ENCODE data around the gene DKC1. TPM values are rescaled to one million over a fixed set of nuclear protein-coding genes. Genes with fewer than 3 reads are reported as not detected.

DKC1 gene
- 17.5 TPM for total RNA-seq

DNA sequence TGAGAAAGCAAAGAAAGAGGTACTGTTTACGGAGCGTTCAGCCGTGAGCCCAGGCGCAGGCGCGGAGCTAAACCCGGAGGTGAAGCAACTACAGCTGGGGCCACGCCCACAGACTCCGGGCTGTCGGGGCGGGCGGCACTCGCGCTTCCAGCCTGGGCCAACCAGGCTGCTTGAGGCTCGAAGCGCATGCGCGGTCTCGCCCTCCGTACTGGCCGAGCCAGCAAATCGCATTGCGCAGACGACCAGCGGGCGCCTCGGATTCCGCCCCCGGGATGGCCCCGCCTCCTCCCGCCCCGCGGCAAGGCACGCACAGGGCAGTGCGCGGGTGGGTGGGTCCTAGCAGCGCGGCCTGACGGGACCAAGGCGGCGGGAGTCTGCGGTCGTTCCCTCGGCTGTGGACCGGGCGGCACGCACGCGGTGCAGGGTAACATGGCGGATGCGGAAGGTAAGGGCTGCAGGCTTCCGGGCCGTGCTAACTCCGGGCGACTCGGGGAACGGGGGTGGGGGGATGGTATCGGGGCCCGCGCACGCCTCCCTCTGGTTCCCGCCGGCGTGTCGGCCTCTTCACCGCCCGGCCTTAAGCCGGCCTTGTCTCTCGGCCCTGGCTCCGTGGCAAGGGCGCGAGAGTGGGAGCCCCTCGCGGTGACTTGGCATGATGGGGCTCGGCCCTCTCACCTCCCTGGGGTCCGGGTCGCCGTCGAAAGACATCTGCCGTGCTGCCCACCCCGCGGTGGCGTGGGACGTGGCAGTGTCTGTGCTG is at the start of gene DKC1:
Gene DKC1, plus strand, starts transcription at position 328 of the 760 bp plus-strand sequence. Its CDS starts 102 bp downstream, at position 430.
- DNase-seq (ENCODE audit: low spot score in 2 of 2) (peak; percentile 84 to 85), FAIRE-seq (no peak)

- peak; percentile 37 for FAIRE-seq
These were observed 47.7 kb upstream of the DKC1 start for GRCh38 chrX:154714925-154715324.

DNA sequence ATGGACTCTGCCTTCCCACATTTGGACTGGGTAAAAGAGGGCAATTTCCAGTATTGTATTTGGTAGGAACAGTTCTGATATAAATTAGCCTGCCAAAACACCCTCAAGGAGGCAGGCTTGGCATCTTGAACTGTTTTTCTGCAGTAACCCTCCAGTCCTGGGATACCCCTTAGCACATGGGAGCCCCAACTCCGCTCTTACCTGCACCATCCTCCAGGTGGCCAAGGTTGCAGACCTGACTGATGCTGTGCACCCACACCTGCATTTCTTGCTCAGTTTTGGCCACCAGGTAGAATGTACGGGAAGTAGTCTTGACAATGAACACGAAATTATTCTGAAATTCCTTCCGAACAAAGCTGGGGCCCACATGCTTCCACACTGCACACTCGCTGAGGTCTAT is 46.8 kb upstream of the DKC1 start:
- FAIRE-seq (no peak), DNase-seq (ENCODE audit: low spot score in 2 of 2) (no peak)

More at GRCh38 chrX:154714925-154715324, 47.7 kb upstream of the DKC1 start:
- peak; percentile 41 to 47 for DNase-seq (ENCODE audit: low spot score in 2 of 2)

DNA sequence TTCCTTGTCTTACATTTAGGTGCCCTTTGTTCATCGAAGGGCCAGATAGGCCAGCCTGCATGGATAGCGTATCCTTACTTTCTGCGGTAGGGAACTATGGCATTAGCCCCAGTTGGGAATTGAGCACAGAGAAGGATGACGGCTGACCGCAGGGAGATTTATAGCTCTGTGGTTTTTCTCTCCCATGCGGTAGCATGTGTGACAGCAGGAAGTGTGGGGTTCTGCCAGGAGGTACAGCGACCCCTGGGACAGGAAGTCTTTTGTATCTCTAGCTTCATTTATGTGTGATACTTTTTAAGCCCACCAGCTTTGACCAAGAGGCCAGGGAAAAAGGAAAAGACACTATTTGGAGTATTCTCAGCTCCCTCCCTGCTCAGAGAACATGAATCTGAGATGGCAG is 44.8 kb upstream of the DKC1 start:
- no peak for FAIRE-seq
- no peak for DNase-seq (ENCODE audit: low spot score in 2 of 2)

- DNase-seq (ENCODE audit: low spot score in 2 of 2) (no peak), FAIRE-seq (no peak)
These were observed 44.0 kb upstream of the DKC1 start for GRCh38 chrX:154718616-154719015.

GRCh38 chrX:154719132-154719675 is 43.5 kb upstream of the DKC1 start:
- FAIRE-seq (no peak), DNase-seq (ENCODE audit: low spot score in 2 of 2) (no peak)

DNA sequence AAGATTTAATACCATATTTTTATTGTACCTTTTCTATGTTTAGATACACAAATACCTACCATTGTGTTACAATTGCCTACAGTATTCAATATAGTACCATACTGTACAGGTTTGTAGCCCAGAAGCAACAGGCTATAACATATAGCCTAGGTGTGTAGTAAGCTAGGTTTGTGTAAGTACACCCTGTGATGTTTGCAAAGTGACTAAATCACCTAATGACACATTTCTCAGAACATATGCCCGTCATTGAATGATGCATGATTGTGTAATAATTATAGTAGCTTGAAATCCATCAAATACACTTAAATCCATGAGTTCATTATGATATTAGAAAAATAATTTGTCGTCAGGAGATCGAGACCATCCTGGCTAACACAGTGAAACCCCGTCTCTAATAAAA is 42.6 kb upstream of the DKC1 start:
- DNase-seq (ENCODE audit: low spot score in 2 of 2) (no peak), FAIRE-seq (no peak)

GRCh38 chrX:154721155-154721554 is 41.5 kb upstream of the DKC1 start:
- FAIRE-seq (no peak), DNase-seq (ENCODE audit: low spot score in 2 of 2) (no peak)

GRCh38 chrX:154724993-154725756 is 37.5 kb upstream of the DKC1 start:
- no peak for DNase-seq (ENCODE audit: low spot score in 2 of 2)
- no peak for FAIRE-seq

DNA sequence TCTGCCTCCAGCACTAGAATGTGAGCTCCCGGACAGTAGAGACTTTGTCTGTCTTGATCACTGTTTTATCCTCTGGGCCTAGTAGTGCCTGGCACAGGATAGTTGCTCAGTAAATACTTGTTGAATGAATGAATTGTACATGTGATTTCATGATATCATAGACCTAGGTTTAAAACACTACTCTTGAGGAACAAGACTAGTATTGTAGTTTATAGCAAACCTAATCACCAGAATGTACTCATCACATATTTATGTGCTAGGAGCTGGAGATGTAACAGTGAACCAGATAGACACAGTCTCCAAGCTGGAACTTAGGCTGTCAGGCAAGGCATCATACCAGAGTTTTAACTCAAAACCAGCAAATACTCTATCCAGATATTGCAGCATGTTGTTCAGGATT is 35.2 kb upstream of the DKC1 start:
- FAIRE-seq (no peak), DNase-seq (ENCODE audit: low spot score in 2 of 2) (no peak)

- DNase-seq (ENCODE audit: low spot score in 2 of 2) (no peak), FAIRE-seq (no peak)
These were observed 34.8 kb upstream of the DKC1 start for GRCh38 chrX:154727871-154728270.

DNA sequence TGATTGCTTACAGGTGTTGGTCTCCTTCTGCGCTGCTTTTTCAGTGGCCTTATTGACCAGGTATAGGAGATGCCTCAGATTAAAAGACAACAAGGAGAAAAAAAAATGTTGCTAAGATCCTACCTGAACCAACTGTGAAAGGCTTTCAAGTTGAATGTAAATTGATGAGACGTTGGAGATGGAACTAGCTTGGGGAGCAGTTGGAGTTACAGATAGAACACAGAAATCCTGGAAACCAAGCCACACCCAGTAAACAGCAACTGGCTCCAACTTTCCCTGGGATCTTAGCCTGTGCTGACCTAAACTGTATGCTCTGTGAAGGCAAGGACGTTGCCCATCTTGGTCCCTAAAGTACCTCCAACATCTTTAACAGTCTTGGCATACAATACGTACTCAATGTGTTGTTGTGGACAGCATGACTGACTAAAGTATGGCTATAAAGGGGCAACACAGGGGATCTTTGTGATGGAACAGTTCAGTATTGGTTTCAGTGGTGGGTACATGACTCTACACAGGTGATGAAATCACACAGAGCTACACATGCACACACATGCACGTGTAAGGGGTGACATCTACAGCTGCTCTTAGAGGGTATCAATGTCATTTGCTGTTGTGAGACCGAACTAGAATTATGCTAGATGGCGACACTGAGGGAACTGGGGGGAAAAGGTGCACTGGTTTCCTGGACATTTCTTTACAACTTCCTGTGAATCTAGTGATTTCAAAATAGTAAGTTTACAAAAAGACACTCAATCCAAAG is 34.1 kb upstream of the DKC1 start:
- FAIRE-seq = no peak

GRCh38 chrX:154729439-154729838 is 33.2 kb upstream of the DKC1 start:
- FAIRE-seq = no peak
- no peak for DNase-seq (ENCODE audit: low spot score in 2 of 2)

More for the DNA sequence above, 34.1 kb upstream of the DKC1 start:
- DNase-seq (ENCODE audit: low spot score in 2 of 2) = no peak

GRCh38 chrX:154730253-154730891 is 32.3 kb upstream of the DKC1 start:
- DNase-seq (ENCODE audit: low spot score in 2 of 2) (no peak), FAIRE-seq (no peak)

DNA sequence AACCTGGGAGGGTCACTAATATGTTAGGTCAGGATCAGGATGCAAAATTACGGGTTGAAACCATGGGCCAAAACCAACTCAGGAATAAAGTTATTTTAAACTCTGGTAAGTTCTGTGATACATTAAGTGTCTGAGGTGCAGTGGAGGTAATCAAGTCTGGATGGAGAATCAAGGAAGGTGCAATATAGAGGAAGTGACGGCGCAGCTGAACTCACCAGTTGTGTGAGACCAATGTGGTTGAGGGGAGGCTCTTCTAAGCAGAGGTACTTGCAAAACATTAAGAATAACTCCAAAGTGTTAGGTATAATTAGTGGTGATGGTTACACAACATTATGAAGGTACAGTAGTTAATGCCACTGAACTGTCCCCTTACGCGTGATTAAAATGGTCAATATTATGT is 31.5 kb upstream of the DKC1 start:
- no peak for DNase-seq (ENCODE audit: low spot score in 2 of 2)
- no peak for FAIRE-seq

DNA sequence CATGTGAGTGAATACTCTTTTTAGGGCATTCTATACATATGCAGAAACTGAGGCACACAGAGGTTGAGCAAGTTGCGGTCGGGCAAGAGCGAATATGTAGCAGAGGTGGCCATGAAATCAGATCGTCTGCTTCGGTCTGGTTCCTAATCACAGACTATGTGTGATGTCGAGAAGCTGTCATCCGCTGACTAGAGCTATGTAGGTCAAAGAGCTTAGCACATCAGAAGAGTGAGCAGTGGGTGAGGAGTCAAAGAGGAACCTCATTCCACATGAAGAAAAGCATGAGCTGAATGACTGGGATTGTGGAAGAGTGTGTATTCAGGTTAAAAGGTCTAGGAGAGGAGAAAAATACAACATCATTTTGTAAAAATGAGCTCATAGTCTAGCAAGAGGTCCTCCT is 30.8 kb upstream of the DKC1 start:
- DNase-seq (ENCODE audit: low spot score in 2 of 2) (no peak), FAIRE-seq (no peak)

DNA sequence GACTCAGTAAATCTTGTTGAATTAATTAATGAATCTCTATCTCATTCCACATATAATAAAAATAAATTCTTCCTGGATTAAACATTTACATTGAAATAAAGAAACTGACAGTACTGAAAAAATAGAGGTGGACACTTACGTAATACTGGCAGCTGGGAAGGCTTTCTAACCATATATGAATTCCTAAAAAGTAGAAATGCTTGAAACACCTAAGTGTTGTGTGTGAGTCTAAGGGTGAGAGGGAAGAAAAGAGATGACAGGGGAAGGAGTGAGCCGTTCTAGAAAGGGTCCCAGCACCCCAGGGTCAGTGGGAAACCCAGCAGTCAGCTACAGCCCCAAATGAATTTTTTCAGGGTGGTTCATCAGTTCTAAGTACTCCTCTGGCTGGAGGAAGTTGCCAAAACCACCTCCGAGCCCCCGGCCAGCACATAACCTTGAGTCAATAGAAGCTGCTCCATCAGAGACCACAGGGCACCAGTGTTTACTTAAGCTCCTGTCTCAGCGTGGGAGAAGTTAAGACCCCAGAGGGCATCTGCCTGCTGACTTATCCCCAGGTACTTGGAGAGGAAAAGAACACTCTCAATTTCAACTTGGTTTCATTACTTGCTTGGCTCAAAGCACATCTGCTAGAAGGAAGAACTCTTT is 30.1 kb upstream of the DKC1 start:
- DNase-seq (ENCODE audit: low spot score in 2 of 2) (no peak), FAIRE-seq (no peak)

GRCh38 chrX:154733066-154733425 is 29.6 kb upstream of the DKC1 start:
- no peak for FAIRE-seq
- DNase-seq (ENCODE audit: low spot score in 2 of 2) = no peak

GRCh38 chrX:154734061-154734781 is 28.4 kb upstream of the DKC1 start:
- DNase-seq (ENCODE audit: low spot score in 2 of 2) (no peak), FAIRE-seq (no peak)
